Lung (tissue), 12 donors: ENCODE results near the gene LEMD3. TPM values are rescaled to one million over a fixed set of nuclear protein-coding genes. Genes with fewer than 3 reads are reported as not detected.

Experiments used
- ATAC-seq: fragments of 200-7000 bp; cut with Tn5 transposase; one replicate; pipeline ENCODE4 v1.9.1; 2020; ENCODE audit warnings: moderate number of reproducible peaks; ENCODE audit not compliant: insufficient read depth, low FRiP score
- DNase-seq, 3 donors: peaks; one replicate each; pipeline ENCODE4 v3.0.0-alpha.2; 2013 to 2017
- H3K27ac ChIP-seq, 2 donors: one replicate each; pipeline ENCODE4 v1.5.1; 2013; ENCODE audit warnings: mild to moderate bottlenecking in 2 of 2, moderate library complexity in 2 of 2, control low read depth in 1 of 2, inconsistent platforms in 1 of 2, low read depth in 1 of 2, low read length in 1 of 2
- H3K27me3 ChIP-seq, 3 donors: one replicate each; pipeline ENCODE4 v1.5.1; 2013; ENCODE audit warnings: low read length in 2 of 3; ENCODE audit not compliant: control insufficient read depth in 3 of 3, insufficient read depth in 3 of 3
- H3K36me3 ChIP-seq, 4 donors: one replicate each; pipeline ENCODE4 v1.5.1; 2013; ENCODE audit warnings: low read length in 4 of 4, mild to moderate bottlenecking in 1 of 4, moderate library complexity in 1 of 4; ENCODE audit not compliant: control insufficient read depth in 4 of 4, insufficient read depth in 4 of 4
- H3K4me1 ChIP-seq, 5 donors: one replicate each; pipeline ENCODE4 v1.5.1; 2013; ENCODE audit warnings: low read length in 5 of 5, mild to moderate bottlenecking in 2 of 5, moderate library complexity in 1 of 5; ENCODE audit not compliant: control insufficient read depth in 5 of 5, insufficient read depth in 5 of 5
- H3K4me3 ChIP-seq: one replicate; pipeline ENCODE4 v1.5.1; 2013; ENCODE audit warnings: mild to moderate bottlenecking, control low read depth, moderate library complexity
- H3K9ac ChIP-seq, 2 donors: one replicate each; pipeline ENCODE4 v1.5.1; 2013; ENCODE audit warnings: low read length in 2 of 2, control low read depth in 1 of 2; ENCODE audit not compliant: insufficient read depth in 1 of 2
- H3K9me3 ChIP-seq, 4 donors: one replicate each; pipeline ENCODE4 v1.5.1; 2013; ENCODE audit warnings: low read length in 3 of 4, mild to moderate bottlenecking in 1 of 4, moderate library complexity in 1 of 4; ENCODE audit not compliant: control insufficient read depth in 4 of 4, insufficient read depth in 3 of 4
- CTCF ChIP-seq: IDR thresholded peaks from 2 replicates; pipeline ENCODE4 v1.5.1; 2012; ENCODE audit warnings: mild to moderate bottlenecking; ENCODE audit errors: control extremely low read depth, extremely low read depth
- WGBS, 2 donors: extraction: QIAGEN DNeasy Blood & Tissue Kit; methylation state at CpG; one replicate each; pipeline ENCODE4 v1.1.7; 2013; 5-methylcytosine and 5-hydroxymethylcytosine counted together
- polyA plus RNA-seq, 2 donors: library from polyadenylated mRNA; stranded (reverse); fragments of 200-250 nt; gene quantifications; one replicate each; pipeline ENCODE4 v1.2.1, GENCODE V29; 2013
- total RNA-seq, 2 donors: library from RNA; depleted of rRNA in 1 of 2; stranded (reverse); fragments of >200 nt in 1 of 2; gene quantifications; one replicate each; pipeline ENCODE4 v1.2.1, GENCODE V29; 2014 to 2021
- donor health status: control.
- donor health status: control.
- donor health status: Bipolar disorder and iron deficiency.
- donor health status: healthy.
- donor health status: DM: yes; HTN: yes; CAD: no.

The LEMD3 gene
- total and polyA plus RNA-seq, 4 donors, result 10.2 to 72.4 (median 23.0) TPM

- no peak for ATAC-seq
- H3K9ac ChIP-seq, result no peak overlapping the region
- no peak overlapping the region for H3K4me3 ChIP-seq
- no peak for TF ChIP-seq CTCF
- WGBS, 2 donors, result 97% methylated on average over 2 of the region's 2 CpGs
- H3K9me3 ChIP-seq, result no peaks in the 10 kb centered on the region
- no peaks in the 10 kb centered on the region for H3K36me3 ChIP-seq
- no peak for DNase-seq
- no peaks in the 10 kb centered on the region for H3K27me3 ChIP-seq
- no peak overlapping the region for H3K27ac ChIP-seq
- peaks cover 0 to 16% (median 0%) of the 10 kb centered on the region in 5 donors for H3K4me1 ChIP-seq
These were observed 122.9 kb downstream of the LEMD3 start for GRCh38 chr12:65292241-65292640.

GRCh38 chr12:65293735-65294134, 124.4 kb downstream of the LEMD3 start:
- Histone ChIP-seq H3K27me3 (no peaks in the 10 kb centered on the region), H3K9ac (no peak overlapping the region), H3K27ac (no peak overlapping the region), H3K4me3 (no peak overlapping the region), H3K4me1 (peaks cover 0 to 12% (median 0%) of the 10 kb centered on the region in 5 donors), H3K36me3 (no peaks in the 10 kb centered on the region), H3K9me3 (no peaks in the 10 kb centered on the region)
- no peak for ATAC-seq
- no peak for TF ChIP-seq CTCF
- no peak for DNase-seq
- WGBS, 2 donors, result 43 to 91% methylated on average over 1 of the region's 1 CpG

- TF ChIP-seq CTCF, result no peak
- Histone ChIP-seq H3K27me3 (no peaks in the 10 kb centered on the region), H3K4me1 (peaks cover 0 to 19% (median 0%) of the 10 kb centered on the region in 5 donors), H3K9ac (no peak overlapping the region), H3K4me3 (no peak overlapping the region), H3K27ac (no peak overlapping the region), H3K36me3 (no peaks in the 10 kb centered on the region), H3K9me3 (no peaks in the 10 kb centered on the region)
- 89 to 91% methylated on average over 4 of the region's 4 CpGs for WGBS, 2 donors
- ATAC-seq (no peak), DNase-seq (no peak)
These were observed 125.4 kb downstream of the LEMD3 start for GRCh38 chr12:65294641-65295262.
